Central memory CD8-positive, alpha-beta T cell (primary cell): ENCODE measurements around the gene NAP1L3.

Experiments used
- ATAC-seq: fragments of 150-1000 bp; cut with Tn5 transposase; replicated peaks from 2 replicates; pipeline ENCODE4 v1.10.0; 2022; ENCODE audit warnings: mild to moderate bottlenecking, moderate FRiP score, moderate number of reproducible peaks; ENCODE audit not compliant: poor library complexity, severe bottlenecking; ENCODE audit errors: extremely low read depth
- DNase-seq, 2 donors: peaks; one replicate each; pipeline ENCODE4 v3.0.0; 2021; ENCODE audit warnings: low spot score in 2 of 2
- H3K27ac Mint-ChIP-seq: one replicate; pipeline ENCODE4 v1.8.0; 2022; ENCODE audit warnings: low read depth, mild to moderate bottlenecking, moderate library complexity, mixed read lengths
- H3K27me3 Mint-ChIP-seq: one replicate; pipeline ENCODE4 v1.8.0; 2022; ENCODE audit warnings: mixed read lengths
- H3K36me3 Mint-ChIP-seq: one replicate; pipeline ENCODE4 v1.8.0; 2022; ENCODE audit warnings: mild to moderate bottlenecking, moderate library complexity, mixed read lengths; ENCODE audit not compliant: insufficient read depth
- H3K4me1 Mint-ChIP-seq: one replicate; pipeline ENCODE4 v1.8.0; 2022; ENCODE audit warnings: mixed read lengths
- H3K4me3 Mint-ChIP-seq: one replicate; pipeline ENCODE4 v1.8.0; 2022; ENCODE audit warnings: mild to moderate bottlenecking, moderate library complexity, mixed read lengths
- H3K9me3 Mint-ChIP-seq: one replicate; pipeline ENCODE4 v1.8.0; 2022; ENCODE audit warnings: mixed read lengths

Gene NAP1L3

GRCh38 chrX:93673056-93673868 lies at the start of gene NAP1L3:
TSS of gene NAP1L3 (minus strand) at chrX:93673578. CDS start at chrX:93673304, 274 bp downstream.
- Mint-ChIP-seq H3K9me3 (no peaks in the 10 kb centered on the region), H3K4me3 (peak within 1 kb of the TSS; percentile 87), H3K4me1 (peaks cover 7% of the 10 kb centered on the region), H3K27ac (peak within 1 kb of the TSS; percentile 79), H3K36me3 (peaks cover 3% of the 10 kb centered on the region), H3K27me3 (no peaks in the 10 kb centered on the region)
- ATAC-seq (peak; percentile 71), DNase-seq (peak; percentile 14 to 24)

GRCh38 chrX:93711076-93711475 lies 37.7 kb upstream of the NAP1L3 start:
- no peaks in the 10 kb centered on the region for H3K27me3 Mint-ChIP-seq

GRCh38 chrX:93703701-93704100 lies 30.3 kb upstream of the NAP1L3 start:
- no peaks in the 10 kb centered on the region for H3K27me3 Mint-ChIP-seq
- no peak overlapping the region for H3K4me3 Mint-ChIP-seq
- no peak for ATAC-seq
- H3K36me3 Mint-ChIP-seq, result no peaks in the 10 kb centered on the region
- H3K4me1 Mint-ChIP-seq, result no peaks in the 10 kb centered on the region
- H3K9me3 Mint-ChIP-seq, result peaks cover 5% of the 10 kb centered on the region
- H3K27ac Mint-ChIP-seq, result no peak overlapping the region
- DNase-seq, result no peak

More at GRCh38 chrX:93711076-93711475, 37.7 kb upstream of the NAP1L3 start:
- H3K9me3 Mint-ChIP-seq, result peaks cover 5% of the 10 kb centered on the region
- H3K27ac Mint-ChIP-seq, result no peak overlapping the region
- no peak for ATAC-seq
- no peak overlapping the region for H3K4me3 Mint-ChIP-seq
- DNase-seq, result no peak
- no peaks in the 10 kb centered on the region for H3K4me1 Mint-ChIP-seq
- H3K36me3 Mint-ChIP-seq, result no peaks in the 10 kb centered on the region

- Mint-ChIP-seq H3K4me3 (no peak overlapping the region), H3K4me1 (no peaks in the 10 kb centered on the region), H3K9me3 (no peaks in the 10 kb centered on the region), H3K36me3 (no peaks in the 10 kb centered on the region), H3K27ac (no peak overlapping the region), H3K27me3 (no peaks in the 10 kb centered on the region)
- ATAC-seq (no peak), DNase-seq (no peak)
These were observed 22.6 kb upstream of the NAP1L3 start for GRCh38 chrX:93695981-93696380.

GRCh38 chrX:93673869-93674271 lies 492 bp upstream of the NAP1L3 start, which contains the start of gene FAM133A:
TSS of gene FAM133A (plus strand) at chrX:93674206. CDS start at chrX:93709420, 35,214 bp downstream.
- Mint-ChIP-seq H3K27me3 (no peaks in the 10 kb centered on the region), H3K36me3 (peaks cover 3% of the 10 kb centered on the region), H3K9me3 (no peaks in the 10 kb centered on the region), H3K27ac (peak within 1 kb of the TSS; percentile 79), H3K4me3 (peak within 1 kb of the TSS; percentile 87), H3K4me1 (peaks cover 7% of the 10 kb centered on the region)
- DNase-seq, result no peak
- ATAC-seq, result no peak

GRCh38 chrX:93660575-93660974 lies 12.8 kb downstream of the NAP1L3 start:
- Mint-ChIP-seq H3K27me3 (no peaks in the 10 kb centered on the region), H3K4me3 (no peak overlapping the region), H3K36me3 (peaks cover 2% of the 10 kb centered on the region), H3K9me3 (no peaks in the 10 kb centered on the region), H3K27ac (no peak overlapping the region), H3K4me1 (no peaks in the 10 kb centered on the region)
- DNase-seq, result no peak
- ATAC-seq, result no peak

- DNase-seq (no peak), ATAC-seq (no peak)
- H3K4me3 Mint-ChIP-seq, result no peak overlapping the region
- no peaks in the 10 kb centered on the region for H3K27me3 Mint-ChIP-seq
- no peaks in the 10 kb centered on the region for H3K9me3 Mint-ChIP-seq
- H3K4me1 Mint-ChIP-seq, result no peaks in the 10 kb centered on the region
- no peaks in the 10 kb centered on the region for H3K36me3 Mint-ChIP-seq
- no peak overlapping the region for H3K27ac Mint-ChIP-seq
These were observed 24.0 kb downstream of the NAP1L3 start for GRCh38 chrX:93649381-93649780.

GRCh38 chrX:93637591-93637990 lies 35.8 kb downstream of the NAP1L3 start:
- Mint-ChIP-seq H3K36me3 (no peaks in the 10 kb centered on the region), H3K27me3 (no peaks in the 10 kb centered on the region), H3K27ac (no peak overlapping the region), H3K9me3 (peaks cover 6% of the 10 kb centered on the region), H3K4me3 (no peak overlapping the region), H3K4me1 (no peaks in the 10 kb centered on the region)
- DNase-seq, result no peak
- no peak for ATAC-seq
